HG02571 (cell line): ENCODE results near the gene OR10X1.

Experiments used
- ATAC-seq: cut with Tn5 transposase; IDR thresholded peaks from one replicate; pipeline ENCODE4 v1.9.1; 2021; ENCODE audit warnings: mild to moderate bottlenecking, moderate library complexity; ENCODE audit not compliant: unreplicated experiment

OR10X1 gene

GRCh38 chr1:158579733-158580132 is at the start of gene OR10X1:
Gene OR10X1, minus strand, starts transcription at chr1:158579899. Its CDS starts 0 bp downstream, at chr1:158579899.
- no peak for ATAC-seq

- no peak for ATAC-seq
Measured at GRCh38 chr1:158613764-158614163, 34.1 kb upstream of the OR10X1 start.

GRCh38 chr1:158611916-158612315 is 32.2 kb upstream of the OR10X1 start:
- ATAC-seq, result no peak

- no peak for ATAC-seq
Measured at GRCh38 chr1:158607296-158607695, 27.6 kb upstream of the OR10X1 start.

GRCh38 chr1:158604968-158605367 is 25.3 kb upstream of the OR10X1 start, which contains the start of gene OR10Z1:
Gene OR10Z1, plus strand, starts transcription at chr1:158605268. Its CDS starts 1,171 bp downstream, at chr1:158606439.
- ATAC-seq, result no peak

GRCh38 chr1:158600735-158601134 is 21.0 kb upstream of the OR10X1 start:
- no peak for ATAC-seq

GRCh38 chr1:158586942-158587341 is 7.2 kb upstream of the OR10X1 start:
- ATAC-seq, result no peak

GRCh38 chr1:158583962-158584361 is 4.3 kb upstream of the OR10X1 start:
- ATAC-seq, result no peak

GRCh38 chr1:158577561-158577960 is 2.1 kb downstream of the OR10X1 start:
- ATAC-seq, result no peak

- no peak for ATAC-seq
Measured at GRCh38 chr1:158572226-158572625, 7.5 kb downstream of the OR10X1 start.

- no peak for ATAC-seq
Measured at GRCh38 chr1:158570480-158570879, 9.2 kb downstream of the OR10X1 start, which contains the start of gene OR6P1. Gene OR6P1, minus strand, starts transcription at chr1:158570580. Its CDS starts 6,976 bp downstream, at chr1:158563604.

- no peak for ATAC-seq
Measured at GRCh38 chr1:158564608-158565007, 15.1 kb downstream of the OR10X1 start.

GRCh38 chr1:158563853-158564252 is 15.8 kb downstream of the OR10X1 start:
- no peak for ATAC-seq

GRCh38 chr1:158559696-158560095 is 20.0 kb downstream of the OR10X1 start:
- ATAC-seq, result no peak

- ATAC-seq, result no peak
Measured at GRCh38 chr1:158554352-158554751, 25.3 kb downstream of the OR10X1 start, which contains the start of gene OR6Y1. Gene OR6Y1, minus strand, starts transcription at chr1:158554405. Its CDS starts 6,300 bp downstream, at chr1:158548105.

GRCh38 chr1:158552296-158552695 is 27.4 kb downstream of the OR10X1 start:
- ATAC-seq, result no peak

GRCh38 chr1:158547533-158547932 is 32.2 kb downstream of the OR10X1 start:
- no peak for ATAC-seq

GRCh38 chr1:158537609-158538008 is 42.1 kb downstream of the OR10X1 start:
- ATAC-seq, result no peak

- no peak for ATAC-seq
Measured at GRCh38 chr1:158534496-158534895, 45.2 kb downstream of the OR10X1 start.
